Lung (tissue), 12 donors: ENCODE data around the gene CAV2. TPM values are rescaled to one million over a fixed set of nuclear protein-coding genes. Genes with fewer than 3 reads are reported as not detected.

Source experiments
- ATAC-seq: fragments of 200-7000 bp; cut with Tn5 transposase; one replicate; pipeline ENCODE4 v1.9.1; 2020; ENCODE audit warnings: moderate number of reproducible peaks; ENCODE audit not compliant: insufficient read depth, low FRiP score
- DNase-seq, 3 donors: peaks; one replicate each; pipeline ENCODE4 v3.0.0-alpha.2; 2013 to 2017
- H3K27ac ChIP-seq, 2 donors: one replicate each; pipeline ENCODE4 v1.5.1; 2013; ENCODE audit warnings: mild to moderate bottlenecking in 2 of 2, moderate library complexity in 2 of 2, control low read depth in 1 of 2, inconsistent platforms in 1 of 2, low read depth in 1 of 2, low read length in 1 of 2
- H3K27me3 ChIP-seq, 3 donors: one replicate each; pipeline ENCODE4 v1.5.1; 2013; ENCODE audit warnings: low read length in 2 of 3; ENCODE audit not compliant: control insufficient read depth in 3 of 3, insufficient read depth in 3 of 3
- H3K36me3 ChIP-seq, 4 donors: one replicate each; pipeline ENCODE4 v1.5.1; 2013; ENCODE audit warnings: low read length in 4 of 4, mild to moderate bottlenecking in 1 of 4, moderate library complexity in 1 of 4; ENCODE audit not compliant: control insufficient read depth in 4 of 4, insufficient read depth in 4 of 4
- H3K4me1 ChIP-seq, 5 donors: one replicate each; pipeline ENCODE4 v1.5.1; 2013; ENCODE audit warnings: low read length in 5 of 5, mild to moderate bottlenecking in 2 of 5, moderate library complexity in 1 of 5; ENCODE audit not compliant: control insufficient read depth in 5 of 5, insufficient read depth in 5 of 5
- H3K4me3 ChIP-seq: one replicate; pipeline ENCODE4 v1.5.1; 2013; ENCODE audit warnings: mild to moderate bottlenecking, control low read depth, moderate library complexity
- H3K9ac ChIP-seq, 2 donors: one replicate each; pipeline ENCODE4 v1.5.1; 2013; ENCODE audit warnings: low read length in 2 of 2, control low read depth in 1 of 2; ENCODE audit not compliant: insufficient read depth in 1 of 2
- H3K9me3 ChIP-seq, 4 donors: one replicate each; pipeline ENCODE4 v1.5.1; 2013; ENCODE audit warnings: low read length in 3 of 4, mild to moderate bottlenecking in 1 of 4, moderate library complexity in 1 of 4; ENCODE audit not compliant: control insufficient read depth in 4 of 4, insufficient read depth in 3 of 4
- WGBS, 2 donors: extraction: QIAGEN DNeasy Blood & Tissue Kit; methylation state at CpG; one replicate each; pipeline ENCODE4 v1.1.7; 2013; 5-methylcytosine and 5-hydroxymethylcytosine counted together
- polyA plus RNA-seq, 2 donors: library from polyadenylated mRNA; stranded (reverse); fragments of 200-250 nt; gene quantifications; one replicate each; pipeline ENCODE4 v1.2.1, GENCODE V29; 2013
- total RNA-seq, 2 donors: library from RNA; depleted of rRNA in 1 of 2; stranded (reverse); fragments of >200 nt in 1 of 2; gene quantifications; one replicate each; pipeline ENCODE4 v1.2.1, GENCODE V29; 2014 to 2021
- TF ChIP-seq, protein P1 (sequence below): IDR thresholded peaks from 2 replicates; pipeline ENCODE4 v1.5.1; 2012; ENCODE audit warnings: mild to moderate bottlenecking; ENCODE audit errors: control extremely low read depth, extremely low read depth
- donor health status: control.
- donor health status: control.
- donor health status: Bipolar disorder and iron deficiency.
- donor health status: healthy.
- donor health status: DM: yes; HTN: yes; CAD: no.

The CAV2 gene
- total and polyA plus RNA-seq, 4 donors: 57.9 to 214 (median 106) TPM

DNA sequence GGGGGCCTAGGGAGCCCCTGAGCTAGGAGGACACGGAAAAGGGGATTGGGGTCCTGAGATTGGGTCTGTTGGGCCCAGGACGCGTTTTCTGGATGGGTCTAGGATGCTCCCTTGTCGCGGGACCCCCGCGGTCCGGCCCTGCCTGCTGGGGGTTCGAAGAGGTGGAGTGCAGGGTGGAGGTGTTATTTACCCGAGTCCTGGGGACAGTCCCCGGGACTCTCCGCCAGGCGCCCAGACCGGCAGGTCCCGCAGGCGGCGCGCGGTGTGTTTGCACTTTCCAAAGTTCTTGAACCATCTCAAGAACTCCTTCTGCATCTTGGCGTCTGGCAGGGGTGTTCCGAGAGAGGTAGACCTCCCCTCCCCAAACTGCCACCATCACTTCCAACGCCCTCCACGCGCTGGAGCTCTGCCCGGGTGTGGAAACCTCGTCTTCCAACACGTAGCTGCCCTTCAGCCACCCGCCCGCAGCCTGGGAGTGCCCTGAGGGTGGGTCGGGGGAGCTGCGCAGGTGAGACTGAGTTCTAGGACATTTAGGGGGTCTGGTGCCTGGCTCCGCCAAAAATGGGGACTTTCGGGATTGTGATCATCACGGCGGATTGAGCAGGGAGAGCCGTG is 25.9 kb downstream of the CAV2 start:
- H3K36me3 ChIP-seq: peaks cover 0 to 15% (median under 1%) of the 10 kb centered on the region in 4 donors
- H3K9ac ChIP-seq: peak overlapping the region; percentile 78 to 90
- peaks cover 6 to 54% (median 14%) of the 10 kb centered on the region in 5 donors for H3K4me1 ChIP-seq
- 0 to 1% methylated on average over 36 of the region's 36 CpGs for WGBS, 2 donors
- H3K27me3 ChIP-seq: no peaks in the 10 kb centered on the region
- ATAC-seq (peak; percentile 38), DNase-seq (peak; percentile 48 to 54 (median 52))
- TF ChIP-seq, protein P1, sequence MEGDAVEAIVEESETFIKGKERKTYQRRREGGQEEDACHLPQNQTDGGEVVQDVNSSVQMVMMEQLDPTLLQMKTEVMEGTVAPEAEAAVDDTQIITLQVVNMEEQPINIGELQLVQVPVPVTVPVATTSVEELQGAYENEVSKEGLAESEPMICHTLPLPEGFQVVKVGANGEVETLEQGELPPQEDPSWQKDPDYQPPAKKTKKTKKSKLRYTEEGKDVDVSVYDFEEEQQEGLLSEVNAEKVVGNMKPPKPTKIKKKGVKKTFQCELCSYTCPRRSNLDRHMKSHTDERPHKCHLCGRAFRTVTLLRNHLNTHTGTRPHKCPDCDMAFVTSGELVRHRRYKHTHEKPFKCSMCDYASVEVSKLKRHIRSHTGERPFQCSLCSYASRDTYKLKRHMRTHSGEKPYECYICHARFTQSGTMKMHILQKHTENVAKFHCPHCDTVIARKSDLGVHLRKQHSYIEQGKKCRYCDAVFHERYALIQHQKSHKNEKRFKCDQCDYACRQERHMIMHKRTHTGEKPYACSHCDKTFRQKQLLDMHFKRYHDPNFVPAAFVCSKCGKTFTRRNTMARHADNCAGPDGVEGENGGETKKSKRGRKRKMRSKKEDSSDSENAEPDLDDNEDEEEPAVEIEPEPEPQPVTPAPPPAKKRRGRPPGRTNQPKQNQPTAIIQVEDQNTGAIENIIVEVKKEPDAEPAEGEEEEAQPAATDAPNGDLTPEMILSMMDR: no peak
- peak overlapping the region; percentile 68 for H3K4me3 ChIP-seq
- H3K27ac ChIP-seq: peak overlapping the region; percentile 92 to 99
- no peaks in the 10 kb centered on the region for H3K9me3 ChIP-seq

DNA sequence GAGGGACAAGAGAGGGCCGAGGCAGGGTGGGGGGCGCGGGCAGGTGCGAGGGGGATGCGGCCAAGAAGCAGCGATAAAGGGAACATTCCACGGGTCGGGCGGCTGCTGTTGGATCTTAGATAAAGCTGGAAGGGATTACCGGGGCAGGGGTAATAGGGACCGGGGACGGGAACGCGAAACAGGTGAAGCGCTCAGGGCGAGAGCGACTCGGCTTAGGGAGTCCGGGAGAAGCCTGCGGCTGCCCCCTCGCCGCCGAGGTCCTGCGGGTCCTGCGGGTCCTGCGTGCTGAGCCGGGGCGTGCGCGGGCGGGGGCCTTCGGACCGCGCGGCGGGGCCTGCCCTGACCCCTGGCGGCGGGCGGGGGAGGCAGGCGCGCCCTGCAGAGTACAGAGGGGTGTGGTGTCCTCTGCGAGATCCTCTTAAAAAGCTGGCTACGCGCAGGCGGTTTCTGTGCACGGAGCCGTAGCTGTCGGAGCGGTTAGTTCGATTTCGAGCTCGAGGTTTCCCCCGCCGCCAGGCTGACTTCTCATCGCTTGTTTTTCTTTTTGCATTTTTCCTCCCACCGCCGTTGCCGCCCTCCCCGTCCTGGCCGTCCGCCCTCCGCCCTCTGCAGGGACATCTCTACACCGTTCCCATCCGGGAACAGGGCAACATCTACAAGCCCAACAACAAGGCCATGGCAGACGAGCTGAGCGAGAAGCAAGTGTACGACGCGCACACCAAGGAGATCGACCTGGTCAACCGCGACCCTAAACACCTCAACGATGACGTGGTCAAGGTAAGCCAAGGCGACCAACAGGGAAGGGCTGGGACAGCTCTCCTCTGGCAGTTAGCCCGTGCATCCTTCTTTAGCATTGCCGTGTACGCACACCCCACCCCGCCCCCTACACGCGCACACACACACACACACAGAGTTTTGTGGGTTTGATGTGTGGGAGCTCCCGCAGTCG is 26.6 kb downstream of the CAV2 start:
- Histone ChIP-seq H3K27me3 (no peaks in the 10 kb centered on the region), H3K9me3 (no peaks in the 10 kb centered on the region), H3K4me1 (peaks cover 6 to 59% (median 21%) of the 10 kb centered on the region in 5 donors), H3K36me3 (peaks cover 0 to 20% (median 4%) of the 10 kb centered on the region in 4 donors), H3K9ac (peak overlapping the region; percentile 78 to 90), H3K27ac (peak overlapping the region; percentile 92 to 99), H3K4me3 (peak overlapping the region; percentile 68)
- TF ChIP-seq, protein P1: peak; percentile 71
- DNase-seq (peak; percentile 82 to 90 (median 86)), ATAC-seq (peak; percentile 87)
- WGBS, 2 donors: 1% methylated on average over 77 to 83 of the region's 83 CpGs

DNA sequence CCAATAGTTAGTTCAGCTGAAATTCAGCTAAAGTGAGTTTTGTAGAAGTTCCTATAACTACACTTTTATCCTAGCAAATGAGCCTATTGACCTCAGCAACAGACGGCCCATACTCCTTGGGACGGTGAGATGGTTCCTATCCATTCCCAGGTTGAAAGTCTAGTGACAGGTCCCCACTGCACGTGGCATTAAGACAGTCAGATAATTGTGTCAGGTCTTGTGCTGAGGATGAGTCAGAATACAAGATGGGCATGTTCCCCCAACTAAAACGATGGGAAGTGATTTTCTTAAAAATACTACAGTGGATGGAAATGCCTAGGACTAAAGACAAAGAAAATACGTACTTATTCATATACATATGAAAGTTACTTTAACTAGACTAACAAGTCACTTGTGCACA is 27.4 kb downstream of the CAV2 start:
- H3K4me1 ChIP-seq: peaks cover 6 to 59% (median 21%) of the 10 kb centered on the region in 5 donors
- peaks cover 0 to 20% (median 4%) of the 10 kb centered on the region in 4 donors for H3K36me3 ChIP-seq
- peak overlapping the region; percentile 34 to 89 for H3K9ac ChIP-seq
- TF ChIP-seq, protein P1: no peak
- whole genome bisulfite sequencing, 2 donors: 32 to 37% methylated on average over 5 of the region's 5 CpGs
- DNase-seq (no peak), ATAC-seq (no peak)
- H3K9me3 ChIP-seq: no peaks in the 10 kb centered on the region
- H3K27me3 ChIP-seq: no peaks in the 10 kb centered on the region
- H3K27ac ChIP-seq: peak overlapping the region; percentile 74 to 99
- peak overlapping the region; percentile 68 for H3K4me3 ChIP-seq
